Stomach (tissue), 9 donors: ENCODE results near the gene ACAP3. TPM values are rescaled to one million over a fixed set of nuclear protein-coding genes. Genes with fewer than 3 reads are reported as not detected.

Experiments
- DNase-seq, 2 donors: peaks; one replicate each; pipeline versions ENCODE4 v3.0.0 to v3.0.0-alpha.2; 2013 to 2019
- H3K27ac ChIP-seq, 5 donors: fragments of 200-600 bp in 4 of 5; sonication (generic) in 4 of 5; one replicate each; pipeline ENCODE4 v1.5.1; 2013 to 2019; ENCODE audit warnings: mild to moderate bottlenecking in 1 of 5, moderate library complexity in 1 of 5
- H3K27me3 ChIP-seq, 3 donors: fragments of 200-600 bp; sonication (generic); one replicate each; pipeline ENCODE4 v1.5.1; 2017 to 2019; ENCODE audit warnings: mixed run types in 1 of 3
- H3K36me3 ChIP-seq, 4 donors: fragments of 200-600 bp; sonication (generic); 1 replicate in 3 of 4; 2 replicates in 1 of 4; pipeline ENCODE4 v1.5.1; 2016 to 2019
- H3K4me1 ChIP-seq, 4 donors: fragments of 200-600 bp; sonication (generic); one replicate each; pipeline ENCODE4 v1.5.1; 2016 to 2019
- H3K4me3 ChIP-seq, 4 donors: fragments of 200-600 bp; sonication (generic) in 3 of 4; one replicate each; pipeline ENCODE4 v1.5.1; 2016 to 2019; ENCODE audit warnings: mild to moderate bottlenecking in 1 of 4
- H3K9me3 ChIP-seq, 4 donors: fragments of 200-600 bp; sonication (generic); one replicate each; pipeline ENCODE4 v1.5.1; 2016 to 2019
- CTCF ChIP-seq, 7 experiments: fragments of 450-650 bp in 4 of 7; fragments of 200-600 bp in 3 of 7; sonication (generic) in 3 of 7; IDR thresholded peaks; one replicate each; pipeline ENCODE4 v1.5.1; 2016 to 2019; ENCODE audit warnings: antibody characterized with exemption in 7 of 7, control low read depth in 2 of 7, mild to moderate bottlenecking in 1 of 7
- EP300 ChIP-seq: sonication (generic); formaldehyde crosslinking; IDR thresholded peaks from one replicate; pipeline ENCODE4 v1.6.1; 2017; ENCODE audit warnings: antibody characterized with exemption
- POLR2A ChIP-seq, 4 donors: fragments of 450-650 bp; IDR thresholded peaks; one replicate each; pipeline ENCODE4 v1.6.1; 2016; ENCODE audit warnings: antibody characterized with exemption in 4 of 4, control low read depth in 2 of 4, mild to moderate bottlenecking in 1 of 4, moderate library complexity in 1 of 4
- POLR2AphosphoS5 ChIP-seq, 3 donors: sonication (generic); formaldehyde crosslinking; IDR thresholded peaks; one replicate each; pipeline ENCODE4 v1.6.1; 2016; ENCODE audit warnings: antibody characterized with exemption in 3 of 3
- WGBS, 5 donors: extraction: QIAGEN DNeasy Blood & Tissue Kit in 3 of 5; methylation state at CpG; one replicate each; pipeline versions ENCODE4 v1.1.5 to v1.1.7; 2013 to 2018; 5-methylcytosine and 5-hydroxymethylcytosine counted together
- intact Hi-C: fragments of 100-400 bp; cut with DNase I; formaldehyde crosslinking; loops from one replicate; pipeline ENCODE4 v1.15.1; 2023; ENCODE audit warnings: low total_unique reads
- polyA plus RNA-seq, 3 donors: library from polyadenylated mRNA; stranded (reverse); fragments of 200-250 nt; gene quantifications; one replicate each; pipeline ENCODE4 v1.2.3, GENCODE V29; 2013
- total RNA-seq, 5 donors: library from RNA; depleted of rRNA; stranded (reverse); fragments of >200 nt; gene quantifications; one replicate each; pipeline versions ENCODE4 v1.1.0 to v1.2.3, GENCODE V29; 2014 to 2016
- donor health status: healthy with polysubstance abuse.
- donor health status: Bipolar disorder and iron deficiency.
- donor health status: healthy.

ACAP3 gene
- total and polyA plus RNA-seq, 8 donors: 17.9 to 374 (median 51.2) TPM

GRCh38 chr1:1342584-1343115 lies 34.9 kb upstream of the ACAP3 start:
- no peak overlapping the region for H3K4me3 ChIP-seq
- H3K36me3 ChIP-seq: peaks cover 32 to 50% (median 47%) of the 10 kb centered on the region in 4 donors
- WGBS, 5 donors: 86 to 90% (median 89%) methylated on average over 18 of the region's 18 CpGs
- H3K4me1 ChIP-seq: peaks cover 36 to 66% (median 53%) of the 10 kb centered on the region in 4 donors
- no peaks in the 10 kb centered on the region for H3K27me3 ChIP-seq
- no peaks in the 10 kb centered on the region for H3K9me3 ChIP-seq
- intact Hi-C loops: no loop called here
- no peak for DNase-seq
- H3K27ac ChIP-seq: no peak overlapping the region
- no peak for TF ChIP-seq CTCF (IDR thresholded peaks at IDR 0.05)
- no peak for TF ChIP-seq POLR2AphosphoS5 (IDR thresholded peaks at IDR 0.05)
- no peak for TF ChIP-seq EP300
- no peak for TF ChIP-seq POLR2A (IDR thresholded peaks at IDR 0.05)

- no peaks in the 10 kb centered on the region for H3K9me3 ChIP-seq
- no peak overlapping the region for H3K27ac ChIP-seq
- H3K27me3 ChIP-seq: no peaks in the 10 kb centered on the region
- peaks cover 32 to 55% (median 53%) of the 10 kb centered on the region in 4 donors for H3K36me3 ChIP-seq
- intact Hi-C loops: no loop called here
- DNase-seq: no peak
- no peak for TF ChIP-seq EP300
- no peak overlapping the region for H3K4me3 ChIP-seq
- peaks cover 31 to 62% (median 50%) of the 10 kb centered on the region in 4 donors for H3K4me1 ChIP-seq
- WGBS, 5 donors: 94 to 96% (median 96%) methylated on average over 13 to 28 of the region's 28 CpGs
Measured at GRCh38 chr1:1342061-1342562, 34.4 kb upstream of the ACAP3 start.

- Histone ChIP-seq H3K4me1 (peaks cover 25 to 57% (median 44%) of the 10 kb centered on the region in 4 donors), H3K36me3 (peaks cover 32 to 60% (median 58%) of the 10 kb centered on the region in 4 donors), H3K9me3 (no peaks in the 10 kb centered on the region), H3K4me3 (no peak overlapping the region), H3K27me3 (no peaks in the 10 kb centered on the region), H3K27ac (no peak overlapping the region)
- intact Hi-C loops: no loop called here
- WGBS, 5 donors: 85 to 95% (median 94%) methylated on average over 8 to 17 of the region's 17 CpGs
- TF ChIP-seq POLR2A (IDR thresholded peaks at IDR 0.05) (no peak), EP300 (no peak), POLR2AphosphoS5 (IDR thresholded peaks at IDR 0.05) (no peak), CTCF (IDR thresholded peaks at IDR 0.05) (no peak)
- DNase-seq: no peak
Measured at GRCh38 chr1:1341549-1342021, 33.9 kb upstream of the ACAP3 start.

GRCh38 chr1:1340791-1341548 lies 33.2 kb upstream of the ACAP3 start:
- Histone ChIP-seq H3K36me3 (peaks cover 32 to 67% (median 64%) of the 10 kb centered on the region in 4 donors), H3K4me1 (peaks cover 19 to 51% (median 38%) of the 10 kb centered on the region in 4 donors), H3K27me3 (no peaks in the 10 kb centered on the region), H3K9me3 (no peaks in the 10 kb centered on the region), H3K27ac (no peak overlapping the region), H3K4me3 (no peak overlapping the region)
- intact Hi-C loops: no loop called here
- TF ChIP-seq EP300 (no peak), POLR2A (IDR thresholded peaks at IDR 0.05) (no peak), POLR2AphosphoS5 (IDR thresholded peaks at IDR 0.05) (no peak), CTCF (IDR thresholded peaks at IDR 0.05) (no peak)
- WGBS, 5 donors: 90 to 94% (median 92%) methylated on average over 34 to 36 of the region's 36 CpGs
- DNase-seq: no peak
